GM06990 (cell line): ENCODE measurements around the gene ADRB2.

ENCODE experiments used
- DNase-seq: peaks from one replicate; pipeline ENCODE4 v3.0.0-alpha.2; 2011; ENCODE audit not compliant: insufficient read length; ENCODE audit errors: extremely low read depth
- H3K27me3 ChIP-seq: replicated peaks from 2 replicates; pipeline ENCODE4 v1.6.0; 2011; ENCODE audit warnings: low read length; ENCODE audit not compliant: control insufficient read depth, insufficient read depth
- H3K36me3 ChIP-seq: 2 replicates; pipeline ENCODE4 v1.5.1; 2011; ENCODE audit warnings: low read length; ENCODE audit not compliant: control insufficient read depth, insufficient read depth
- H3K4me3 ChIP-seq: replicated peaks from 2 replicates; pipeline ENCODE4 v1.5.1; 2011; ENCODE audit warnings: low read depth, mild to moderate bottlenecking, control low read depth, low read length
- CTCF ChIP-seq: IDR thresholded peaks from 2 replicates; pipeline ENCODE4 v1.5.1; 2011; ENCODE audit warnings: low read length, control low read depth, mild to moderate bottlenecking, inconsistent platforms; ENCODE audit not compliant: insufficient read depth, poor library complexity, severe bottlenecking

Gene ADRB2

GRCh38 chr5:148826053-148826738 lies at the start of gene ADRB2:
Gene ADRB2 (plus strand): TSS chr5:148826611. CDS start chr5:148826832, 221 bp downstream.
- peak within 1 kb of the TSS; percentile 52 for H3K4me3 ChIP-seq
- peak; percentile 87 for DNase-seq
- TF ChIP-seq CTCF, result no peak
- H3K36me3 ChIP-seq, result no peaks in the 10 kb centered on the region
- H3K27me3 ChIP-seq, result no peaks in the 10 kb centered on the region

GRCh38 chr5:148776780-148777179 lies 49.6 kb upstream of the ADRB2 start:
- no peak for DNase-seq
- H3K27me3 ChIP-seq, result no peaks in the 10 kb centered on the region
- TF ChIP-seq CTCF, result no peak
- H3K4me3 ChIP-seq, result no peak overlapping the region
- H3K36me3 ChIP-seq, result no peaks in the 10 kb centered on the region

GRCh38 chr5:148778882-148779281 lies 47.5 kb upstream of the ADRB2 start:
- no peak for TF ChIP-seq CTCF
- Histone ChIP-seq H3K4me3 (no peak overlapping the region), H3K36me3 (no peaks in the 10 kb centered on the region), H3K27me3 (no peaks in the 10 kb centered on the region)
- DNase-seq, result no peak

GRCh38 chr5:148780711-148781110 lies 45.7 kb upstream of the ADRB2 start:
- no peaks in the 10 kb centered on the region for H3K27me3 ChIP-seq
- no peak for DNase-seq

GRCh38 chr5:148781766-148782165 lies 44.6 kb upstream of the ADRB2 start:
- Histone ChIP-seq H3K27me3 (no peaks in the 10 kb centered on the region), H3K36me3 (no peaks in the 10 kb centered on the region)

More at GRCh38 chr5:148780711-148781110, 45.7 kb upstream of the ADRB2 start:
- TF ChIP-seq CTCF, result no peak
- Histone ChIP-seq H3K4me3 (no peak overlapping the region), H3K36me3 (no peaks in the 10 kb centered on the region)

More at GRCh38 chr5:148781766-148782165, 44.6 kb upstream of the ADRB2 start:
- no peak for DNase-seq
- no peak for TF ChIP-seq CTCF
- no peak overlapping the region for H3K4me3 ChIP-seq
